Heart left ventricle (tissue), 13 donors: ENCODE results near the gene SNX19.

ENCODE experiments used
- POLR2A ChIP-seq, 2 donors: fragments of 450-650 bp; IDR thresholded peaks; one replicate each; pipeline ENCODE4 v1.6.1; 2017; ENCODE audit warnings: antibody characterized with exemption in 2 of 2, mild to moderate bottlenecking in 2 of 2, moderate library complexity in 2 of 2
- TF ChIP-seq, protein P1 (sequence below), 12 donors: fragments of 200-600 bp; sonication (generic) in 4 of 12; IDR thresholded peaks; one replicate each; pipeline versions ENCODE4 v1.5.0 to v1.8.0; 2018 to 2022; ENCODE audit warnings: antibody characterized with exemption in 12 of 12, mild to moderate bottlenecking in 5 of 12
- donor health status: ischemic (EF 13 %, LVEDD 7.1; RV severe dilation, severe dysfunction).
- donor health status: DM: no; HTN: yes; CAD: no.
- donor health status: DM: no; HTN: no; CAD: no.
- donor health status: ischemic (EF 25% LVEDD 6.9; RV normal size, moderate dysfunction).
- donor health status: ischemic (EF 25% LVEDD 5.7; RV mildly dilated, moderate dysfunction).
- donor health status: ischemic (EF 35%, LVEDD 5.7; RV mildly dilated, moderate dysfunction).
- donor health status: nonischemic (EF 11% LVEDD 7.7; RV severe dilation, severe dysfunction).
- donor health status: DM: yes; HTN: yes; CAD: no.
- donor health status: PGD.
- donor health status: ischemic (EF 29% LVEDD 5.4; RV normal size, mild dysfunction).
- donor health status: nonischemic (EF 23%, LVEDD 6.1; RV moderate dilation, normal function).

- TF ChIP-seq, protein P1, sequence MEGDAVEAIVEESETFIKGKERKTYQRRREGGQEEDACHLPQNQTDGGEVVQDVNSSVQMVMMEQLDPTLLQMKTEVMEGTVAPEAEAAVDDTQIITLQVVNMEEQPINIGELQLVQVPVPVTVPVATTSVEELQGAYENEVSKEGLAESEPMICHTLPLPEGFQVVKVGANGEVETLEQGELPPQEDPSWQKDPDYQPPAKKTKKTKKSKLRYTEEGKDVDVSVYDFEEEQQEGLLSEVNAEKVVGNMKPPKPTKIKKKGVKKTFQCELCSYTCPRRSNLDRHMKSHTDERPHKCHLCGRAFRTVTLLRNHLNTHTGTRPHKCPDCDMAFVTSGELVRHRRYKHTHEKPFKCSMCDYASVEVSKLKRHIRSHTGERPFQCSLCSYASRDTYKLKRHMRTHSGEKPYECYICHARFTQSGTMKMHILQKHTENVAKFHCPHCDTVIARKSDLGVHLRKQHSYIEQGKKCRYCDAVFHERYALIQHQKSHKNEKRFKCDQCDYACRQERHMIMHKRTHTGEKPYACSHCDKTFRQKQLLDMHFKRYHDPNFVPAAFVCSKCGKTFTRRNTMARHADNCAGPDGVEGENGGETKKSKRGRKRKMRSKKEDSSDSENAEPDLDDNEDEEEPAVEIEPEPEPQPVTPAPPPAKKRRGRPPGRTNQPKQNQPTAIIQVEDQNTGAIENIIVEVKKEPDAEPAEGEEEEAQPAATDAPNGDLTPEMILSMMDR (IDR thresholded peaks at IDR 0.05): no peak
- no peak for TF ChIP-seq POLR2A (IDR thresholded peaks at IDR 0.05)
Measured at GRCh38 chr11:130832566-130833425, 83.5 kb downstream of the SNX19 start.
